Stimulated activated CD4-positive, alpha-beta T cell treated with anti-CD3 and anti-CD28 coated beads, Interleukin-12 subunit alpha, Interleukin-12 subunit beta, amount 100 ng/mL, for 48 hours (primary cell): ENCODE data around the gene RNF225.
"Not testable (repeated sequence)": the region's sequence is repeated elsewhere in the genome, so short reads cannot be mapped to it uniquely, and the experiment has no call there.

Source experiments
- DNase-seq, 3 donors: peaks; one replicate each; pipeline ENCODE4 v3.0.0-alpha.2; 2020; ENCODE audit warnings: low read depth in 2 of 3, low spot score in 1 of 3

Gene RNF225

GRCh38 chr19:58361900-58362271 lies 33.6 kb upstream of the RNF225 start:
- peak; percentile 25 to 47 (median 47) for DNase-seq

GRCh38 chr19:58362272-58362994 lies 33.0 kb upstream of the RNF225 start, which contains the start of gene ZNF497:
ZNF497 (minus strand) TSS chr19:58362751; CDS start chr19:58357635, 5,116 bp downstream.
- DNase-seq, result peak; percentile 94 to 96 (median 95)

- DNase-seq, result no peak
These were observed 31.3 kb upstream of the RNF225 start for GRCh38 chr19:58364146-58364545.

GRCh38 chr19:58366585-58367430 lies 28.6 kb upstream of the RNF225 start:
- DNase-seq, result no peak

GRCh38 chr19:58367698-58368454 lies 27.6 kb upstream of the RNF225 start:
- DNase-seq, result no peak

- no peak for DNase-seq
These were observed 26.7 kb upstream of the RNF225 start for GRCh38 chr19:58368561-58369360.

DNA sequence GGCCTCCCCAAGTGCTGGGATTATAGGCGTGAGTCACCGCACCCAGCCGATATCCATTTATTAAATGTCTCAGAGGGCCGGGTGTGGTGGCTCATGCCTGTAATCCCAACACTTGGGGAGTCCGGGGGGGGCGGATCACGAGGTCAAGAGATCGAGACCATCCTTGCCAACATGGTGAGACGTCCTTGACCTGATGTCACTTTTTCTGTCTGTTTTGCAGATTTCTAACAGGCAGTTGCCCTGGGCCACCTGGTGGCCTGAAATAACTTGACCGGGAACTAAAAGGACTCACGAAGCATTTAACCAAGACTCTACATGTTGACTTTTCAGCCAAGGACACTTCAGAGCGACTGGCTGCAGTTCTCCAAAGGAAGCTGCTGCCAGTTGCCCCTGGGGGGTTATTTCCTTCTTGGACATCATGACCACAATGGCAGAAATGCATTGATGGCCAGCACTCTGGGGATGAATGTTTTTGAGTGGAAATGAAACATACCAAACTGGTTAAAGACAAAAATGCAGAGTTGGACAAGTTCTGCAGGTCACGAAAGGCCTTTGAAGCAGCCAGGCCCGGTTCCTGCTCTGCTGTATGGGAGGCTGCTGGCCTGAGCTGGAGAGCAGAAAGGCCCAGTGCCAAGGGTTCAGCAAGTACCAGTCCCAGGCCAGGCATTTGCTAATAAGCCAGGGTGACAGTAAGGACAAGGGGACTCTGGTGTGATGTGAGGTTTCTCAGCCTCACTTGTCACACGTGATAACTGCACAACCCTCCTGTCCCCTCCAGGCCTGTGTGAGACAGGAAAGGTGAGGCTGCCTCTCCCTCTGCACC lies 22.9 kb upstream of the RNF225 start:
- DNase-seq, result no peak

DNA sequence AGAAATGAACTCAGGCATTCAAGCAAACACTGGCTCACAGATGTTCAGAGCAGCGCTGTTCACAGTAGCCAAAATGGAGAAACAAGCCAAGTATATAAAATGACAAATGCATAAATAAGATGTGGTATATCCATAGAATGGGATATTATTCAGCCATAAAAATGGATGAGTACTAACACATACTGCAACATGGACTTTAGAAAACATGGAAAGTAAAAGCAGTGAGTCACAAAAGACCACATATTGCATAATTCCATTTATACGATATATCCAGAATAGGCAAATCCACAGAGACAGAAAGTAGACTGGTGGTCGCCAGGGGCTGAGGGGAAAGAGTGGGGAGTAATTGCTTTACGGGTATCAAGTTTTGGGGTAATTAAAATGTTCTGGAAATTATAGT lies 21.3 kb upstream of the RNF225 start:
- DNase-seq, result no peak

DNA sequence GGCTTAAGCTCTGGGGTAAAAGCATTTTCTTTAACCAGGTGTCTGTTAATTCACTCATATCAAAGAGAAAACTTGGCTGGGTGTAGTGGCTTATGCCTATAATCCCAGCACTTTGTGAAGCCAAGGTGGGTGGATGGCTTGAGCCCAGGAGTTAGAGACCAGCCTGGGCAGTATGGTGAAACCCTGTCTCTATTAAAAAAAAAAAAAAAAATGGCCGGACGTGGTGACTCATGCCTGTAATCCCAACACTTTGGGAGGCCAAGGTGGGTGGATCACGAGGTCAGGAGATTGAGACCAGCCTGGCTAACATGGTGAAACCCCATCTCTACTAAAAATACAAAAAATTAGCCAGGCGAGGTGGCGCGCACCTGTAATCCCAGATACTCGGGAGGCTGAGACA lies 18.7 kb upstream of the RNF225 start:
- not testable (repeated sequence) for DNase-seq

GRCh38 chr19:58379246-58379645 lies 16.2 kb upstream of the RNF225 start:
- DNase-seq, result no peak

GRCh38 chr19:58380037-58380661 lies 15.3 kb upstream of the RNF225 start:
- no peak for DNase-seq

GRCh38 chr19:58380662-58381459 lies 14.6 kb upstream of the RNF225 start, which contains the start of gene ZNF837:
ZNF837 (minus strand) TSS chr19:58381030; CDS start chr19:58369332, 11,698 bp downstream.
- peak; percentile 95 to 98 (median 96) for DNase-seq

DNA sequence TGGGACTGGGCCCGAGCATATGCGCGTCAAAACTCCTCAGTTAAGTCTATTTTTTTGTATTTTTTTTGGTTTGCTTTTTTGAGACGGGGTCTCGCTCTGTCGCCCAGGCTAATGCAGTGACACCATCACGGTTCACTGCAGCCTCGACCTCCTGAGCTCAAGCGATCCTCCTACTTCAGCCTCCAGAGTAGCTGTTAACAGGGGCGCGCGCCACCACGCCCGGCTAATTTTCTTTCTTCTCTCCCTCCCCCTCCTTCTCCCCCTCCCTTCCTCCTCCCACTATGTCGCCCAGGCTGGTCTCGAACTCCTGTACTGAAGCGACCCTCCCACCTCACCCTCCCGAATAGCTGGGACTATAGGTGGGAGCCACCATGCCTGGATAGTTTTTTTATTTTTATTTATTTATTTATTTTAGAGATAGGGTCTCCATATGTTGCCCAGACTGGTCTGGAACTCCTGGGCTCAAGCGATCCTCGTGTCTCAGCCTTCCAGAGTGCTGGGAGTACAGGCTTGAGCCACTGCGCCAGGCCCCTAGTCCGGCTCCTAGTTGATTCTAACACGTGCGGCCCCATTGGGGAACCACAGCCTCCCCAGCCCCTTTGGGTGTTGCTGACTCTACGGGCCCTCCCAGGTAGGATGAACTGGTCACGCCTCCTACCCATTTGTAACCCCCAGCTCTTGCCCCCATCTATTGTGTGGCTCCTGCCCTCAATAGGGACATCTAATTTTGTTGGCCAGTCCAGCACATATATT lies 13.8 kb upstream of the RNF225 start:
- no peak for DNase-seq

- DNase-seq, result no peak
These were observed 12.4 kb upstream of the RNF225 start for GRCh38 chr19:58382997-58383603.

GRCh38 chr19:58385313-58385890 lies 10.1 kb upstream of the RNF225 start:
- no peak for DNase-seq

DNA sequence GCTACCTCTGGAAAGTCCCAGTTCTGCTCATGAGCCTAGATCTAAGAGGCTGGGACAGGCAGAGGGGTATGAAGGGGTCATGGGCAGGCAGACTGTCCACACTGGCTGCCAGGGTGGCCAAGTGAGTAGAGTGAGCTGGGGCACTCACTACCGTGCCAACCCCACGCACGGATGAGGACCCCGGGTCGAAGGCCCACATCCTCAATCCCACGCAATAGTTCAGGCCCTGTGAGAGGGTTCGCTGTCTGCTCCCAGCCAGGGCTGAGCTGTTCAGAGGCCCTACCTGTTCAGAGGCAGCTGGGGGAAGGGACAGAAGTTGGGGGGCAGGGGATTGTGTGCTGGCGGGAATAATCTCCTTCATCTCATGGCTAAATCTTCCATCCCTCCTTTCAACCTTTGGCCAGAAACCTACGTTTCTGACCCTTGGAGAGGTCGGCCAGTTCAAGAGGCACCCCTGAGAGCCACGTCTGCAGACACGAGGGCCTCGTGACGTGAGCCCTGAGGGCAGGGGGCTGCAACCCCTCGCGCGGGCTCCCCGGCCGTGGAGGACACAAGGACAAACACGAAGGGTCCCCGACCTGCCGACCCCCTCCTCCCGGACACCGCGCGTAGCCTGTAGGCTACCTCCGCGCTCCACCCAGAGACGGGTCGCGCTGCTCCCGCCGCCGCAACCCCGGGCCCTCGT lies 9.4 kb upstream of the RNF225 start:
- no peak for DNase-seq
